Spleen (tissue), 11 donors: ENCODE data around the gene AQP5. TPM values are rescaled to one million over a fixed set of nuclear protein-coding genes. Genes with fewer than 3 reads are reported as not detected.

ENCODE experiments used
- DNase-seq: peaks from one replicate; pipeline ENCODE4 v3.0.0-alpha.2; 2020
- H3K27ac ChIP-seq, 8 donors: fragments of 200-600 bp; sonication (generic) in 7 of 8; 1 replicate in 4 of 8; 2 replicates in 4 of 8; pipeline versions ENCODE4 v1.5.0 to v1.8.0; 2016 to 2021; ENCODE audit warnings: inconsistent platforms in 4 of 8, mild to moderate bottlenecking in 4 of 8, moderate library complexity in 1 of 8
- H3K27me3 ChIP-seq, 7 donors: fragments of 200-600 bp; sonication (generic) in 6 of 7; replicated peaks in 1 of 7; 1 replicate in 4 of 7; 2 replicates in 3 of 7; pipeline versions ENCODE4 v1.5.0 to v1.8.0; 2016 to 2021; ENCODE audit warnings: inconsistent platforms in 3 of 7, mild to moderate bottlenecking in 1 of 7
- H3K36me3 ChIP-seq, 6 donors: fragments of 200-600 bp; sonication (generic) in 5 of 6; 1 replicate in 4 of 6; 2 replicates in 2 of 6; pipeline versions ENCODE4 v1.5.0 to v1.8.0; 2016 to 2021; ENCODE audit warnings: inconsistent platforms in 2 of 6
- H3K4me1 ChIP-seq, 6 donors: fragments of 200-600 bp; sonication (generic) in 5 of 6; 1 replicate in 3 of 6; 2 replicates in 3 of 6; pipeline versions ENCODE4 v1.5.0 to v1.8.0; 2016 to 2021; ENCODE audit warnings: inconsistent platforms in 3 of 6
- H3K4me3 ChIP-seq, 8 donors: fragments of 200-600 bp; sonication (generic) in 7 of 8; 1 replicate in 4 of 8; 2 replicates in 4 of 8; pipeline versions ENCODE4 v1.5.0 to v1.8.0; 2016 to 2021; ENCODE audit warnings: inconsistent platforms in 4 of 8, mild to moderate bottlenecking in 4 of 8, moderate library complexity in 2 of 8
- H3K9me3 ChIP-seq, 8 donors: fragments of 200-600 bp; sonication (generic) in 7 of 8; 1 replicate in 4 of 8; 2 replicates in 4 of 8; pipeline versions ENCODE4 v1.5.0 to v1.8.0; 2016 to 2021; ENCODE audit warnings: inconsistent platforms in 4 of 8
- CTCF ChIP-seq, 11 experiments: fragments of 200-600 bp in 7 of 11; fragments of 450-650 bp in 4 of 11; sonication (generic) in 4 of 11; IDR thresholded peaks in 8 of 11; conservative IDR thresholded peaks in 3 of 11; 1 replicate in 7 of 11; 2 replicates in 4 of 11; pipeline versions ENCODE4 v1.4.0 to v1.8.0; 2016 to 2021; ENCODE audit warnings: antibody characterized with exemption in 11 of 11, inconsistent platforms in 4 of 11, mild to moderate bottlenecking in 1 of 11
- POLR2A ChIP-seq, 3 donors: fragments of 450-650 bp; IDR thresholded peaks; one replicate each; pipeline ENCODE4 v1.5.1; 2017; ENCODE audit warnings: antibody characterized with exemption in 3 of 3, mild to moderate bottlenecking in 1 of 3
- POLR2AphosphoS5 ChIP-seq, 3 donors: sonication (generic); formaldehyde crosslinking; IDR thresholded peaks; one replicate each; pipeline ENCODE4 v1.5.1; 2017; ENCODE audit warnings: antibody characterized with exemption in 3 of 3
- WGBS, 5 donors: extraction: QIAGEN DNeasy Blood & Tissue Kit in 3 of 5; methylation state at CpG; one replicate each; pipeline versions ENCODE4 v1.1.5 to v1.1.7; 2013 to 2018; 5-methylcytosine and 5-hydroxymethylcytosine counted together
- intact Hi-C: fragments of 100-400 bp; cut with DNase I; formaldehyde crosslinking; loops from one replicate; pipeline ENCODE4 v1.15.0; 2023; ENCODE audit warnings: low total_unique reads
- polyA plus RNA-seq, 3 donors: library from polyadenylated mRNA; stranded (reverse); fragments of 200-250 nt; gene quantifications; one replicate each; pipeline ENCODE4 v1.2.1, GENCODE V29; 2013
- total RNA-seq, 7 donors: library from RNA; depleted of rRNA in 3 of 7; stranded (reverse); fragments of >200 nt in 3 of 7; fragmentation: NEBNext Ultra II Directional in 4 of 7; extraction: Animal tissue kit (Norgen Biotek cat#: 25700) in 4 of 7; gene quantifications; one replicate each; pipeline versions ENCODE4 v1.1.0 to v1.2.1, GENCODE V29; 2016 to 2021
- donor health status: healthy with polysubstance abuse.
- donor health status: DM: no; HTN: no; CAD: no; lungs with moderate emphysema.
- donor health status: DM: no; HTN: no; CAD: no.
- donor health status: Bipolar disorder and iron deficiency.
- donor health status: healthy.
- donor health status: DM: no; HTN: no; CAD: no.
- donor health status: DM: yes; HTN: yes; CAD: no.

The AQP5 gene
- total and polyA plus RNA-seq, 10 donors: 0.05 to 0.46 (median 0.30) TPM; not detected in 5

GRCh38 chr12:49921299-49921698, 40.4 kb upstream of the AQP5 start:
- peaks cover 0 to 19% (median 3%) of the 10 kb centered on the region in 6 donors for H3K4me1 ChIP-seq

GRCh38 chr12:49921936-49922335, 39.7 kb upstream of the AQP5 start:
- Histone ChIP-seq H3K27ac (no peak overlapping the region), H3K36me3 (no peaks in the 10 kb centered on the region), H3K4me3 (no peak overlapping the region), H3K27me3 (peaks cover 0 to 7% (median 0%) of the 10 kb centered on the region in 7 donors), H3K9me3 (no peaks in the 10 kb centered on the region), H3K4me1 (peaks cover 0 to 19% (median 3%) of the 10 kb centered on the region in 6 donors)
- peak; percentile 39 for DNase-seq
- TF ChIP-seq POLR2A (IDR thresholded peaks at IDR 0.05) (no peak), CTCF (IDR thresholded peaks at IDR 0.05 in 8 of 11, conservative IDR thresholded peaks at IDR 0.05 in 3 of 11) (no peak), POLR2AphosphoS5 (IDR thresholded peaks at IDR 0.05) (no peak)
- intact Hi-C loops: no loop called here
- 73 to 83% (median 78%) methylated on average over 6 of the region's 6 CpGs for WGBS, 5 donors

More at GRCh38 chr12:49921299-49921698, 40.4 kb upstream of the AQP5 start:
- H3K9me3 ChIP-seq: no peaks in the 10 kb centered on the region
- TF ChIP-seq CTCF (IDR thresholded peaks at IDR 0.05 in 8 of 11, conservative IDR thresholded peaks at IDR 0.05 in 3 of 11) (no peak), POLR2A (IDR thresholded peaks at IDR 0.05) (no peak), POLR2AphosphoS5 (IDR thresholded peaks at IDR 0.05) (no peak)
- no peak overlapping the region for H3K4me3 ChIP-seq
- 61 to 73% (median 70%) methylated on average over 3 of the region's 3 CpGs for WGBS, 5 donors
- intact Hi-C loops: no loop called here
- H3K27ac ChIP-seq: no peak overlapping the region
- DNase-seq: no peak
- H3K36me3 ChIP-seq: no peaks in the 10 kb centered on the region
- peaks cover 0 to 10% (median 0%) of the 10 kb centered on the region in 7 donors for H3K27me3 ChIP-seq

GRCh38 chr12:49922349-49923034, 39.2 kb upstream of the AQP5 start:
- no peaks in the 10 kb centered on the region for H3K36me3 ChIP-seq
- H3K4me3 ChIP-seq: no peak overlapping the region
- TF ChIP-seq CTCF (IDR thresholded peaks at IDR 0.05 in 8 of 11, conservative IDR thresholded peaks at IDR 0.05 in 3 of 11): no peak
- TF ChIP-seq POLR2A (IDR thresholded peaks at IDR 0.05): no peak
- no peak for TF ChIP-seq POLR2AphosphoS5 (IDR thresholded peaks at IDR 0.05)
- H3K9me3 ChIP-seq: no peaks in the 10 kb centered on the region
- intact Hi-C loops: no loop called here
- DNase-seq: peak; percentile 46
- H3K4me1 ChIP-seq: peaks cover 0 to 19% (median 3%) of the 10 kb centered on the region in 6 donors
- peaks cover 0 to 7% (median 0%) of the 10 kb centered on the region in 7 donors for H3K27me3 ChIP-seq
- no peak overlapping the region for H3K27ac ChIP-seq
- 69 to 83% (median 75%) methylated on average over 12 of the region's 12 CpGs for WGBS, 5 donors

- peak; percentile 63 for DNase-seq
- Histone ChIP-seq H3K27ac (peak overlapping the region in 2 of 8 donors; percentile 31 to 33), H3K27me3 (peaks cover 0 to 7% (median 0%) of the 10 kb centered on the region in 7 donors), H3K36me3 (no peaks in the 10 kb centered on the region), H3K4me3 (no peak overlapping the region), H3K4me1 (peaks cover 0 to 19% (median 3%) of the 10 kb centered on the region in 6 donors), H3K9me3 (no peaks in the 10 kb centered on the region)
- intact Hi-C loops: no loop called here
- no peak for TF ChIP-seq POLR2AphosphoS5 (IDR thresholded peaks at IDR 0.05)
- WGBS, 5 donors: 82 to 92% (median 84%) methylated on average over 7 of the region's 7 CpGs
Measured at GRCh38 chr12:49923035-49923644, 38.5 kb upstream of the AQP5 start.
